HG03175 (cell line): ENCODE results near the gene FBXL13.
"Not testable (repeated sequence)": the region's sequence is repeated elsewhere in the genome, so short reads cannot be mapped to it uniquely, and the experiment has no call there.

Experiments used
- ATAC-seq: cut with Tn5 transposase; IDR thresholded peaks from one replicate; pipeline ENCODE4 v1.9.1; 2021; ENCODE audit warnings: mild to moderate bottlenecking, moderate library complexity; ENCODE audit not compliant: unreplicated experiment

Gene FBXL13

GRCh38 chr7:102778663-102779062, 295.9 kb downstream of the FBXL13 start:
- ATAC-seq, result not testable (repeated sequence)

GRCh38 chr7:102776217-102776616, 298.4 kb downstream of the FBXL13 start:
- not testable (repeated sequence) for ATAC-seq

- peak; percentile 58 for ATAC-seq
These were observed 304.1 kb downstream of the FBXL13 start for GRCh38 chr7:102770467-102770866.

GRCh38 chr7:102769657-102770192, 304.9 kb downstream of the FBXL13 start:
- not testable (repeated sequence) for ATAC-seq

GRCh38 chr7:102763295-102763905, 311.2 kb downstream of the FBXL13 start:
- ATAC-seq, result not testable (repeated sequence)
